Kidney (tissue), 14 donors: ENCODE data around the gene MYH14. TPM values are rescaled to one million over a fixed set of nuclear protein-coding genes. Genes with fewer than 3 reads are reported as not detected.
A peak's percentile ranks its signal among the peaks of the same experiment; 100 is the strongest.

Experiments used
- DNase-seq, 5 donors: peaks; one replicate each; pipeline ENCODE4 v3.0.0-alpha.2; 2013 to 2020
- FAIRE-seq: peaks from 2 replicates; lab custom pipeline; 2012; peaks lifted over from hg19 to GRCh38; lab: Jason Lieb, UNC
- H3K27ac ChIP-seq, 2 donors: one replicate each; pipeline ENCODE4 v1.7.0; 2013; ENCODE audit warnings: low read depth in 2 of 2, low read length in 2 of 2, inconsistent platforms in 1 of 2
- H3K27me3 ChIP-seq: one replicate; pipeline ENCODE4 v1.7.1; 2013; ENCODE audit warnings: low read length, inconsistent platforms; ENCODE audit not compliant: control insufficient read depth, insufficient read depth
- H3K36me3 ChIP-seq, 3 donors: one replicate each; pipeline versions ENCODE4 v1.7.0 to v1.7.1; 2013; ENCODE audit warnings: low read length in 3 of 3, control low read depth in 1 of 3, inconsistent platforms in 1 of 3; ENCODE audit not compliant: insufficient read depth in 3 of 3, control insufficient read depth in 2 of 3
- H3K4me1 ChIP-seq, 3 donors: one replicate each; pipeline versions ENCODE4 v1.7.0 to v1.7.1; 2013; ENCODE audit warnings: low read length in 3 of 3, inconsistent platforms in 1 of 3, low read depth in 1 of 3; ENCODE audit not compliant: control insufficient read depth in 2 of 3, insufficient read depth in 2 of 3
- H3K4me3 ChIP-seq, 3 donors: one replicate each; pipeline versions ENCODE4 v1.7.0 to v1.8.1; 2013; ENCODE audit warnings: low read length in 3 of 3, control low read depth in 1 of 3, inconsistent platforms in 1 of 3
- H3K9ac ChIP-seq, 3 donors: one replicate each; pipeline versions ENCODE4 v1.7.0 to v1.7.1; 2013; ENCODE audit warnings: low read length in 3 of 3, control low read depth in 1 of 3, inconsistent platforms in 1 of 3
- H3K9me3 ChIP-seq, 3 donors: one replicate each; pipeline versions ENCODE4 v1.7.0 to v1.7.1; 2013; ENCODE audit warnings: low read length in 3 of 3, control low read depth in 1 of 3, inconsistent platforms in 1 of 3; ENCODE audit not compliant: control insufficient read depth in 2 of 3, insufficient read depth in 1 of 3
- CTCF ChIP-seq: IDR thresholded peaks from 3 replicates; pipeline ENCODE4 v1.5.1; 2012; ENCODE audit warnings: mild to moderate bottlenecking, moderate library complexity, borderline replicate concordance; ENCODE audit not compliant: insufficient read depth; ENCODE audit errors: extremely low read depth
- intact Hi-C: fragments of 100-400 bp; cut with DNase I; formaldehyde crosslinking; loops from one replicate; pipeline ENCODE4 v1.11.1; 2022
- polyA plus RNA-seq: library from polyadenylated mRNA; stranded (reverse); fragments of 350-450 nt; fragmentation: Illumina TruSeq; extraction: RNeasy Lipid Tissue Mini Kit (QIAGEN cat#74804); gene quantifications from one replicate; pipeline ENCODE4 v1.2.3, GENCODE V29; 2014; ENCODE audit warnings: low read depth, low replicate concordance; ENCODE audit not compliant: insufficient read depth
- total RNA-seq: library from RNA; stranded (reverse); fragmentation: NEBNext Ultra II Directional; extraction: Animal tissue kit (Norgen Biotek cat#: 25700); gene quantifications from one replicate; pipeline ENCODE4 v1.2.1, GENCODE V29; 2021
- donor health status: control.
- donor health status: control.
- donor health status: control.
- donor health status: control.
- donor health status: control.
- donor health status: DM: yes; HTN: yes; CAD: no.
- donor health status: Normal renal cell carcinoma (clear cell type).

Gene MYH14
- total and polyA plus RNA-seq, 2 donors from 2014 or later: 23.9 to 81.4 TPM

DNA sequence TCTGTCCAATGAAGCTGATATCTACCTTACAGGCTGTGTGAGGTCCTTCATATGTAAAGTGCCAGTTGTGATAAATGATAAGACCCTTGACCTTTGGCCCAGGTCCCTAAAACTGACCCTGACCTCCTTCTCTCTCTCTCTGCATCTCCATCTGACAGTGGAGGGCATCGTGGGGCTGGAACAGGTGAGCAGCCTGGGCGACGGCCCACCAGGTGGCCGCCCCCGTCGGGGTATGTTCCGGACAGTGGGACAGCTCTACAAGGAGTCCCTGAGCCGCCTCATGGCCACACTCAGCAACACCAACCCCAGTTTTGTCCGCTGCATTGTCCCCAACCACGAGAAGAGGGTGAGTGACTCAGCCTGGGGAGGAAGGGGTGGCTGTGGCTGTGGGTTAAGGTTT is 53.7 kb downstream of the MYH14 start:
- H3K36me3 ChIP-seq: peaks cover 0 to 5% (median 4%) of the 10 kb centered on the region in 3 donors
- FAIRE-seq (no peak), DNase-seq (no peak)

GRCh38 chr19:50258918-50259372 is 55.5 kb downstream of the MYH14 start:
- Histone ChIP-seq H3K27me3 (no peaks in the 10 kb centered on the region), H3K4me3 (no peak overlapping the region), H3K4me1 (no peaks in the 10 kb centered on the region), H3K27ac (no peak overlapping the region), H3K9me3 (no peaks in the 10 kb centered on the region), H3K36me3 (peaks cover 0 to 5% (median 4%) of the 10 kb centered on the region in 3 donors), H3K9ac (no peak overlapping the region)
- DNase-seq (peak in 1 of 5 donors; percentile 70), FAIRE-seq (no peak)
- intact Hi-C loops: no loop called here
- TF ChIP-seq CTCF: peak; percentile 26

More for the DNA sequence above, 53.7 kb downstream of the MYH14 start:
- TF ChIP-seq CTCF: no peak
- no peak overlapping the region for H3K9ac ChIP-seq
- H3K4me3 ChIP-seq: no peak overlapping the region
- H3K27me3 ChIP-seq: no peaks in the 10 kb centered on the region
- no peak overlapping the region for H3K27ac ChIP-seq
- intact Hi-C loops: no loop called here
- no peaks in the 10 kb centered on the region for H3K9me3 ChIP-seq
- no peaks in the 10 kb centered on the region for H3K4me1 ChIP-seq

- no peak for FAIRE-seq
- intact Hi-C loops: no loop called here
- DNase-seq: peak in 1 of 5 donors; percentile 52
Observed at GRCh38 chr19:50261446-50261970, 58.1 kb downstream of the MYH14 start.

More at GRCh38 chr19:50261446-50261970, 58.1 kb downstream of the MYH14 start:
- Histone ChIP-seq H3K9me3 (no peaks in the 10 kb centered on the region), H3K27ac (no peak overlapping the region), H3K36me3 (peaks cover 0 to 5% (median 4%) of the 10 kb centered on the region in 3 donors), H3K4me1 (no peaks in the 10 kb centered on the region), H3K4me3 (no peak overlapping the region), H3K27me3 (no peaks in the 10 kb centered on the region), H3K9ac (no peak overlapping the region)
- no peak for TF ChIP-seq CTCF
